ENCODE data around the gene TCF4.

GRCh38 chr18:55307505-55307904 is 280.5 kb downstream of the TCF4 start:
- TF ChIP-seq CTCF (IDR thresholded peaks at IDR 0.05) (no peak), POLR2A (IDR thresholded peaks at IDR 0.05) (no peak), EP300 (IDR thresholded peaks at IDR 0.05) (no peak)

All from suprapubic skin (tissue), 3 donors.